Upper lobe of left lung (tissue), 6 donors: ENCODE measurements around the gene ECE1. TPM values are rescaled to one million over a fixed set of nuclear protein-coding genes. Genes with fewer than 3 reads are reported as not detected.
"Not testable (repeated sequence)": the region's sequence is repeated elsewhere in the genome, so short reads cannot be mapped to it uniquely, and the experiment has no call there.

Source experiments
- ATAC-seq, 2 donors: fragments of 200-7000 bp; cut with Tn5 transposase; one replicate each; pipeline ENCODE4 v1.9.1; 2022; ENCODE audit warnings: mild to moderate bottlenecking in 2 of 2, moderate library complexity in 2 of 2; ENCODE audit not compliant: low FRiP score in 2 of 2
- DNase-seq, 2 donors: peaks; one replicate each; pipeline ENCODE4 v3.0.0-alpha.2; 2019 to 2020
- H3K27ac ChIP-seq, 4 donors: fragments of 200-600 bp; sonication (generic); one replicate each; pipeline ENCODE4 v1.5.1; 2016 to 2019
- H3K27me3 ChIP-seq, 4 donors: fragments of 200-600 bp; sonication (generic); one replicate each; pipeline ENCODE4 v1.5.1; 2017 to 2019
- H3K36me3 ChIP-seq, 4 donors: fragments of 200-600 bp; sonication (generic); one replicate each; pipeline ENCODE4 v1.5.1; 2016 to 2019
- H3K4me1 ChIP-seq, 4 donors: fragments of 200-600 bp; sonication (generic); one replicate each; pipeline ENCODE4 v1.5.1; 2018 to 2019
- H3K4me3 ChIP-seq, 4 donors: fragments of 200-600 bp; sonication (generic); one replicate each; pipeline ENCODE4 v1.5.1; 2017 to 2019; ENCODE audit warnings: mild to moderate bottlenecking in 2 of 4, moderate library complexity in 1 of 4
- H3K9me3 ChIP-seq, 4 donors: fragments of 200-600 bp; sonication (generic); one replicate each; pipeline ENCODE4 v1.5.1; 2018 to 2019
- EP300 ChIP-seq, 4 donors: sonication (generic); formaldehyde crosslinking; IDR thresholded peaks; one replicate each; pipeline ENCODE4 v1.5.1; 2017; ENCODE audit warnings: antibody characterized with exemption in 4 of 4, control low read depth in 2 of 4
- POLR2A ChIP-seq, 4 donors: fragments of 450-650 bp; IDR thresholded peaks; one replicate each; pipeline ENCODE4 v1.5.1; 2016 to 2017; ENCODE audit warnings: antibody characterized with exemption in 4 of 4, mild to moderate bottlenecking in 2 of 4
- POLR2AphosphoS5 ChIP-seq, 2 donors: sonication (generic); formaldehyde crosslinking; IDR thresholded peaks; one replicate each; pipeline ENCODE4 v1.5.1; 2017; ENCODE audit warnings: antibody characterized with exemption in 2 of 2
- WGBS, 2 donors: methylation state at CpG; one replicate each; pipeline ENCODE4 v1.1.5; 2017 to 2018; 5-methylcytosine and 5-hydroxymethylcytosine counted together
- total RNA-seq, 6 donors: library from RNA; depleted of rRNA in 4 of 6; stranded (reverse); fragments of >200 nt in 4 of 6; gene quantifications; one replicate each; pipeline versions ENCODE4 v1.1.0 to v1.2.1, GENCODE V29; 2016 to 2021
- TF ChIP-seq, protein P1 (sequence below), 6 experiments: fragments of 450-650 bp in 4 of 6; fragments of 200-600 bp in 2 of 6; sonication (generic) in 2 of 6; IDR thresholded peaks; one replicate each; pipeline ENCODE4 v1.5.1; 2016 to 2019; ENCODE audit warnings: antibody characterized with exemption in 6 of 6
- donor health status: DM: no; HTN: no; CAD: no; lungs with moderate emphysema.
- donor health status: DM: no; HTN: yes; CAD: no; lungs with severe emphysema.

Gene ECE1
- total RNA-seq, 6 donors from 2014 or later, result 55.8 to 120 (median 74.8) TPM

DNA sequence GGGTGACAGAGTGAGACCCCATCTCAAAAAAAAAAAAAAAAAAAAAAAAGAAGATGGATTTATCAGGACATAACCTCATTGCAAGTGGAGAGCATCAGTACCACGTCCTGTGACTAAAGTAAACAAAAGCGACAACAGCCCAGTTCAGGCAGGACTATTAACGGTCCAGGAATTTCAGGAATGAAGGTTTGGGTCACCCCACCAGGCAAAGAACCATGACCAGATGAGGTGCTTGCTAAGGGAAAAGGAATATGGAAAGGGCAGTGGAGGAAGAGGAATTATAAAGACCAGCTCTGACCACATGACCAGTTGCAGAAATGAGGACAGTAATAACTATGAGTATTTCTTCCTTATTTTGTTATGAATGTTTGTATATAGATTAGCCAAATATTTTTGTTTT, 78.1 kb downstream of the ECE1 start:
- DNase-seq (no peak), ATAC-seq (no peak)
- TF ChIP-seq POLR2AphosphoS5 (IDR thresholded peaks at IDR 0.05) (no peak), POLR2A (IDR thresholded peaks at IDR 0.05) (no peak), EP300 (IDR thresholded peaks at IDR 0.05) (no peak)
- TF ChIP-seq, protein P1, sequence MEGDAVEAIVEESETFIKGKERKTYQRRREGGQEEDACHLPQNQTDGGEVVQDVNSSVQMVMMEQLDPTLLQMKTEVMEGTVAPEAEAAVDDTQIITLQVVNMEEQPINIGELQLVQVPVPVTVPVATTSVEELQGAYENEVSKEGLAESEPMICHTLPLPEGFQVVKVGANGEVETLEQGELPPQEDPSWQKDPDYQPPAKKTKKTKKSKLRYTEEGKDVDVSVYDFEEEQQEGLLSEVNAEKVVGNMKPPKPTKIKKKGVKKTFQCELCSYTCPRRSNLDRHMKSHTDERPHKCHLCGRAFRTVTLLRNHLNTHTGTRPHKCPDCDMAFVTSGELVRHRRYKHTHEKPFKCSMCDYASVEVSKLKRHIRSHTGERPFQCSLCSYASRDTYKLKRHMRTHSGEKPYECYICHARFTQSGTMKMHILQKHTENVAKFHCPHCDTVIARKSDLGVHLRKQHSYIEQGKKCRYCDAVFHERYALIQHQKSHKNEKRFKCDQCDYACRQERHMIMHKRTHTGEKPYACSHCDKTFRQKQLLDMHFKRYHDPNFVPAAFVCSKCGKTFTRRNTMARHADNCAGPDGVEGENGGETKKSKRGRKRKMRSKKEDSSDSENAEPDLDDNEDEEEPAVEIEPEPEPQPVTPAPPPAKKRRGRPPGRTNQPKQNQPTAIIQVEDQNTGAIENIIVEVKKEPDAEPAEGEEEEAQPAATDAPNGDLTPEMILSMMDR (IDR thresholded peaks at IDR 0.05), result no peak
- WGBS, 2 donors, result 44 to 70% methylated on average over 3 of the region's 3 CpGs
- Histone ChIP-seq H3K4me3 (no peak overlapping the region), H3K4me1 (no peaks in the 10 kb centered on the region), H3K27me3 (no peaks in the 10 kb centered on the region), H3K36me3 (peaks cover 0 to under 1% (median 0%) of the 10 kb centered on the region in 4 donors), H3K9me3 (no peaks in the 10 kb centered on the region), H3K27ac (no peak overlapping the region)

DNA sequence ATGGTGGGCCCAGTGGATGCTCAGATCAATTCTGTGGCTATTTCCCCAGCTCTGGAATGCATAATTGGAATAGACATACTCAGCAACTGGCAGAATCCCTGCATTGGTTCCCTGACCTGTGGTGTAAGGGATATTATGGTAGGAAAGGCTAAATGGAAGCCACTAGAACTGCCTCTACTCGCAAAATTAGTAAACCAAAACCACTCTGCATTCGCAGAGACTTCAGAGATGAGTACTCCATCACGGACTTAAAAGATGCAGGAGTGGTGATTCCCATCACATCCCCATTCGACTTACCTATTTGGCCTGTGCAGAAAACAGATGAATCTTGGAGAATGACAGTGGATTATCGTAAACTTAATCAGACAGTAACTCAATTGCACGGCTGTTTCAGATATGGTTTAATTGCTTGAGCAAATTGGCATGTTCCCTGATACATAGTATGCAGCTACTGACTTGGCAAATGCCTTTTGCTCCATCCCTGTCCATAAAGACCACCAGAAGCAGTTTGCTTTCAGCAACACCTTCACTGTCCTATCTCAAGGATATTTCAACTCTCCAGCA, 82.0 kb downstream of the ECE1 start:
- not testable (repeated sequence) for H3K4me3 ChIP-seq, H3K27me3 ChIP-seq, H3K27ac ChIP-seq, H3K4me1 ChIP-seq, ATAC-seq, H3K36me3 ChIP-seq, H3K9me3 ChIP-seq, DNase-seq
- 81 to 87% methylated on average over 6 of the region's 6 CpGs for WGBS, 2 donors

DNA sequence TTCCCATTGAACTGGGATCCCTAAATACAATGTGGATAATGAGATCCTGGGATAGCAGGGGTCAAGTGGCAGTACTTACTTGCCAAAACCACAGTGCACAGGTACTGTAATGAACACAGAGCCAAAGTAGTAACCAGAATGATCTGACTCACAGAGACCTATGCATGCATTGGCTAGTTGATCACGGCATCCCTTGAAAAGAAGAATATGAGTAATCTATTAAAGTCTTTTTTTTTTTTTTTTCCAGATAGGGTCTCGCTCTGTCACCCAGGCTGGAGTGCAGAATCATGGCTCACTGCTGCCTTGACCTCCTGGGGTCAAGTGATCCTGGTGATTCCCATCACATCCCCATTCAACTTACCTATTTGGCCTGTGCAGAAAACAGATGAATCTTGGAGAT, 84.1 kb downstream of the ECE1 start:
- TF ChIP-seq, protein P1 (IDR thresholded peaks at IDR 0.05), result no peak
- no peak for TF ChIP-seq EP300 (IDR thresholded peaks at IDR 0.05)
- no peak for TF ChIP-seq POLR2AphosphoS5 (IDR thresholded peaks at IDR 0.05)
- TF ChIP-seq POLR2A (IDR thresholded peaks at IDR 0.05), result no peak

DNA sequence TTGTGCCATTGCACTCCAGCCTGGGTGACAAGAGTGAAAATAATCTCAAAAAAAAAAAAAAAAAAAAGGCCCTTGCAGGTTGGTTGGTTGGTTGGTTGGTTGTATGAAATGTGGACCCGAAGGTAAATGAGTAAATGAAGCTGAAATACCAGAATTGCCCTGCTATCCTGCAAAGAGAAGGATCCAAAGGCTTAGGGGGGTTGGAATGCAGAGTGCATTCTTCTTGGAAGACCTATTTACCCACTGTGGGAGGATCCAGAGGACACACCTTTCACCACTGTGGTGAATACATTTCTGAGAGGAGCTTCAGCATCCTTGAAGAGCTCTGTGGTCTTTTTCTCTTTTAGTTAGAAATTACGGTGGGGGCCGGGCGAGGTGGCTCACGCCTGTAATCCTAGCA, 84.8 kb downstream of the ECE1 start:
- Histone ChIP-seq H3K27ac (no peak overlapping the region), H3K9me3 (no peaks in the 10 kb centered on the region), H3K4me3 (no peak overlapping the region), H3K27me3 (no peaks in the 10 kb centered on the region), H3K4me1 (no peaks in the 10 kb centered on the region), H3K36me3 (no peaks in the 10 kb centered on the region)
- DNase-seq (no peak), ATAC-seq (no peak)
- TF ChIP-seq POLR2A (IDR thresholded peaks at IDR 0.05) (no peak), POLR2AphosphoS5 (IDR thresholded peaks at IDR 0.05) (no peak), EP300 (IDR thresholded peaks at IDR 0.05) (no peak)
- TF ChIP-seq, protein P1 (IDR thresholded peaks at IDR 0.05), result no peak
- WGBS, 2 donors, result 88 to 93% methylated on average over 5 of the region's 5 CpGs

More for the DNA sequence above, 84.1 kb downstream of the ECE1 start:
- no peaks in the 10 kb centered on the region for H3K4me1 ChIP-seq
- no peak overlapping the region for H3K4me3 ChIP-seq
- DNase-seq, result no peak
- no peak for ATAC-seq
- no peaks in the 10 kb centered on the region for H3K27me3 ChIP-seq
- H3K36me3 ChIP-seq, result no peaks in the 10 kb centered on the region
- no peak overlapping the region for H3K27ac ChIP-seq
- 90 to 97% methylated on average over 2 of the region's 2 CpGs for WGBS, 2 donors
- no peaks in the 10 kb centered on the region for H3K9me3 ChIP-seq

DNA sequence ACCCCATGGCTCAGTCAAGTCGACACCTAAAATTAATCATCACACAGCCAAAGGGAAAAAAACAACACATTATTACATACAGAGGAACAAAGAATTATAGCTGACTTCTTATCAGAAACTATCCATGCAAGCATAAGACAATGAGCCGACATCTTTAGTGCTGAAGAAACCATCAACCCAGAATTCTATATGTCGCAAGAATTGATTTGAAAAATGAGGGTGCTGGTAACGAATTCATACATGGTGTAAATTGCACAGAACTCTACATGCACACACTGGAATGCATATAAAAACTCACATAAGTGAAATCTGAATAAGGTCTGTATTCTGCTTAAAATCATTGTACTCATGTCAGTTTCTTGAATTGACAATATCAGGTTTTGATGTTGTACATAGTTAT, 88.6 kb downstream of the ECE1 start:
- WGBS, 2 donors, result 90 to 91% methylated on average over 4 of the region's 4 CpGs

DNA sequence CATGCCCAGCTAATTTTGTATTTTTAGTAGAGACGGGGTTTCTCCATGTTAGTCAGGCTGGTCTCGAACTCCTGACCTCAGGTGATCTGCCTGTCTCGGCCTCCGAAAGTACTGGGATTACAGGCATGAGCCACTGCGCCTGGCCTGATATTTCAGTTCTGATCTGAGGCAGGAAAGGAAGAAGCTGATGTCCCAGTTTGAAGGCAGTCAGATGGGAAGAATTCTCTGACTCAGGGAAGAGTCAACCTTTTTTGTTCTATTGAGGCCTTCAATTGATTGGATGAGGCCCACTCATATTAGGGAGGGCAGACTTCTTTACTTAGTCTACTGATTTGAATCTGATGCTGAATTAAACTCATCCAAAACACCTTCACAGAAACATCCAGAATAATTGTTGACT, 89.0 kb downstream of the ECE1 start:
- not testable (repeated sequence) for H3K36me3 ChIP-seq, H3K27me3 ChIP-seq, DNase-seq, H3K9me3 ChIP-seq, H3K27ac ChIP-seq, H3K4me3 ChIP-seq, ATAC-seq, H3K4me1 ChIP-seq
- WGBS, 2 donors, result 95 to 97% methylated on average over 5 of the region's 5 CpGs

More for the DNA sequence above, 88.6 kb downstream of the ECE1 start:
- no peak overlapping the region for H3K4me3 ChIP-seq
- no peaks in the 10 kb centered on the region for H3K4me1 ChIP-seq
- TF ChIP-seq EP300 (IDR thresholded peaks at IDR 0.05) (no peak), POLR2AphosphoS5 (IDR thresholded peaks at IDR 0.05) (no peak), POLR2A (IDR thresholded peaks at IDR 0.05) (no peak)
- TF ChIP-seq, protein P1 (IDR thresholded peaks at IDR 0.05), result no peak
- ATAC-seq (no peak), DNase-seq (no peak)
- no peaks in the 10 kb centered on the region for H3K36me3 ChIP-seq
- no peaks in the 10 kb centered on the region for H3K27me3 ChIP-seq
- no peaks in the 10 kb centered on the region for H3K9me3 ChIP-seq
- H3K27ac ChIP-seq, result no peak overlapping the region
